ENCODE data around the gene OR10J1.
A peak's percentile ranks its signal among the peaks of the same experiment; 100 is the strongest.

OR10J1 gene

GRCh38 chr1:159439422-159439821, at the start of gene OR10J1:
OR10J1 (plus strand) TSS chr1:159439722; CDS start chr1:159439792, 70 bp downstream.
- in situ Hi-C loops (cut with HindIII; ENCODE audit: low sequenced_read_pairs), result no loop called here
- H3K4me3 ChIP-seq (ENCODE audit: low read depth, low read length), result no peak within 1 kb of the TSS
- TF ChIP-seq, protein P1, sequence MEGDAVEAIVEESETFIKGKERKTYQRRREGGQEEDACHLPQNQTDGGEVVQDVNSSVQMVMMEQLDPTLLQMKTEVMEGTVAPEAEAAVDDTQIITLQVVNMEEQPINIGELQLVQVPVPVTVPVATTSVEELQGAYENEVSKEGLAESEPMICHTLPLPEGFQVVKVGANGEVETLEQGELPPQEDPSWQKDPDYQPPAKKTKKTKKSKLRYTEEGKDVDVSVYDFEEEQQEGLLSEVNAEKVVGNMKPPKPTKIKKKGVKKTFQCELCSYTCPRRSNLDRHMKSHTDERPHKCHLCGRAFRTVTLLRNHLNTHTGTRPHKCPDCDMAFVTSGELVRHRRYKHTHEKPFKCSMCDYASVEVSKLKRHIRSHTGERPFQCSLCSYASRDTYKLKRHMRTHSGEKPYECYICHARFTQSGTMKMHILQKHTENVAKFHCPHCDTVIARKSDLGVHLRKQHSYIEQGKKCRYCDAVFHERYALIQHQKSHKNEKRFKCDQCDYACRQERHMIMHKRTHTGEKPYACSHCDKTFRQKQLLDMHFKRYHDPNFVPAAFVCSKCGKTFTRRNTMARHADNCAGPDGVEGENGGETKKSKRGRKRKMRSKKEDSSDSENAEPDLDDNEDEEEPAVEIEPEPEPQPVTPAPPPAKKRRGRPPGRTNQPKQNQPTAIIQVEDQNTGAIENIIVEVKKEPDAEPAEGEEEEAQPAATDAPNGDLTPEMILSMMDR (IDR thresholded peaks at IDR 0.05; ENCODE audit: low read depth, low read length), result no peak
- no peak for DNase-seq (ENCODE audit: low read depth, low spot score)

DNA sequence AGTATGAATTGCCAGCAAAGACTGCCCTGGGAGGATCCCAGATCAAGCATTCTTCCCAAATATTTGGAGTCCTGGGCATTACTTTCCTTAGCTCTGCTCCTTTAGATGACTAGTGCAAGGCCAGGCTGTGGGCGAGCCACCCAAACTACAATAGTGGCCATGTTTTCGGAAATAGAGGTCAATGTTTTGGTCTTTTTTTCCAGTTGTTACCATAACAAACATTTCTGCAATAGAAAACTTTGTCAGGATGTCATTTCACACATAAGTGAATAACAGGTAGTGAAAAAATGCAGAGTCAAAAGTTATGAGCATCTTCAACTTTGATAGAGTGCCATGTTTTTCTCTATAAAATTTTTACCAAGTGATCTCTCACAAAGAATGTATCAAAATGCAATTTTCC, 32.7 kb upstream of the OR10J1 start:
- no peak for DNase-seq (ENCODE audit: low read depth, low spot score)
- TF ChIP-seq, protein P1 (IDR thresholded peaks at IDR 0.05; ENCODE audit: low read depth, low read length), result no peak
- H3K4me3 ChIP-seq (ENCODE audit: low read depth, low read length), result no peak overlapping the region
- in situ Hi-C loops (cut with HindIII; ENCODE audit: low sequenced_read_pairs), result no loop called here

DNA sequence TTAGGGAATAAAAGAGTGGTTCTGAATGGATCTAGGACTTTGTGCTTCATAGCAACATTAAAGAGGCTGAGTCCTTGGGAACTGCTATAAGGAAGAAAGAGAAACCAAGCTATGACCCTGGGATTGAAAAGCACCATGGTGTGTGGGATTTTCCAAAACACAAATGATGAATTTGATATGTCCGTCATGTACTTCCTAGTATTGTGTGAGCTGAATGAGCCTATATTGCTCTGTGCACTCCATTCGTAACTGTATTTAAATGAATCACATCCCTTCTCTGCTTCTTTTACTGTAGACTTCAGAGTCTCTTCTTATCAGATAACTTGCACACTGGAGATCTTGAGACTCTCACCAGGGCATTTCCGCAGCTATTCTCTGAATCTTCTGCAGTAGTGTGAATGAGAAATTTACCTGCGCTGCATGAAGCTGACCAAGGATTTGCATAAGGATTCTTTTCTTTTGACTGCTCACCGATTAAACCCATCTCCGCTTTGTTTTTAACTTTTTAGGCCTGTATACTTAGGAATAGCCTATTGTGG, 30.6 kb upstream of the OR10J1 start:
- H3K4me3 ChIP-seq (ENCODE audit: low read depth, low read length), result no peak overlapping the region
- no peak for DNase-seq (ENCODE audit: low read depth, low spot score)
- in situ Hi-C loops (cut with HindIII; ENCODE audit: low sequenced_read_pairs), result no loop called here
- TF ChIP-seq, protein P1 (IDR thresholded peaks at IDR 0.05; ENCODE audit: low read depth, low read length), result no peak

GRCh38 chr1:159421821-159422220, 17.7 kb upstream of the OR10J1 start:
- H3K4me3 ChIP-seq (ENCODE audit: low read depth, low read length), result no peak overlapping the region
- in situ Hi-C loops (cut with HindIII; ENCODE audit: low sequenced_read_pairs), result no loop called here
- DNase-seq (ENCODE audit: low read depth, low spot score), result no peak
- TF ChIP-seq, protein P1 (IDR thresholded peaks at IDR 0.05; ENCODE audit: low read depth, low read length), result peak; percentile 28

- peak; percentile 9 for DNase-seq (ENCODE audit: low read depth, low spot score)
- TF ChIP-seq, protein P1 (IDR thresholded peaks at IDR 0.05; ENCODE audit: low read depth, low read length), result no peak
- no peak overlapping the region for H3K4me3 ChIP-seq (ENCODE audit: low read depth, low read length)
- in situ Hi-C loops (cut with HindIII; ENCODE audit: low sequenced_read_pairs), result no loop called here
Observed at GRCh38 chr1:159428536-159428935, 11.0 kb upstream of the OR10J1 start.

DNA sequence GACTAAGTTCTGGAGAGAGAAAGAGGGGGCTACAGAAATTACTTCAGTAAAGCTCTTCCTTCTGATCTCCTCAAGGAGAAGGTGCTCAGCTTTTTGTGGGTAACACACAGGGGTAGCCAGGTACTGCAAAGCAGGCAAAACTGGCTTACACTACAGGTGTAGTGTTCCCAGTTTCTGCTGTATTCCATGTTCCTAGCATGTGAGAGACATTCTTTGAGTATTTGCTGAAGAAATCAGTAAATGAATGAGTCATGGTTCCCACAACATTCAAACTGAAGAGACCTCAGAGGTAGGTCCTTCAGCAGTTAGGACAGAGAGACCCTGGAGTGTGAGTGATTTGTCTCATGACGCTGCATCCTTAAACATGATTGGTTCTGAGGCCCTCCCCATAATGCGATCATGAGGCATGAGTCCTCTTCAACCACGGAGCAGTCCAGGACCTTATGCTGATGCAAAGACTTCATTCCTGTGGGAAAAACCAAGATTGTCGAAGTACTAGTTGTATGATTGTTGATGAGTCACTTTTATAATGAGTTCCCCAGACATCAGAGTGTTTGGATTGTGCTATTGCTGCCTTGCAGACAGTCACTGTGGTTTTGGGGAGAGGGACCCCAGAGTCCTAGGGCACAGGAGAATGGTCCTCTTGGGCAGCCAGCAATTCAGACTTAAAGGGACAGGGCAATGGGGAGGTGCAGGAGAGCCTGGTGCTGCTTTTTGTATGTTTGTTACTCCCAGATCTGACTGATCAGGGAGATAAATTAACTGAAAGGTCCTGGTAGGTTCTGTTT, 10.3 kb upstream of the OR10J1 start:
- no peak overlapping the region for H3K4me3 ChIP-seq (ENCODE audit: low read depth, low read length)
- in situ Hi-C loops (cut with HindIII; ENCODE audit: low sequenced_read_pairs), result no loop called here
- DNase-seq (ENCODE audit: low read depth, low spot score), result peak; percentile 96
- TF ChIP-seq, protein P1 (IDR thresholded peaks at IDR 0.05; ENCODE audit: low read depth, low read length), result no peak
